ENCODE measurements around the gene KIAA2012.
A peak's percentile ranks its signal among the peaks of the same experiment; 100 is the strongest.
"Not testable (repeated sequence)": the region's sequence is repeated elsewhere in the genome, so short reads cannot be mapped to it uniquely, and the experiment has no call there.

The KIAA2012 gene

GRCh38 chr2:202121532-202122162 lies 48.6 kb downstream of the KIAA2012 start:
- DNase-seq: no peak

- DNase-seq: no peak
These were observed 49.1 kb downstream of the KIAA2012 start for GRCh38 chr2:202122163-202122540.

GRCh38 chr2:202122980-202123720 lies 50.1 kb downstream of the KIAA2012 start:
- no peak for DNase-seq

- no peak for DNase-seq
These were observed 51.2 kb downstream of the KIAA2012 start for GRCh38 chr2:202124286-202124685.

GRCh38 chr2:202127687-202128331 lies 54.8 kb downstream of the KIAA2012 start:
- DNase-seq: no peak

GRCh38 chr2:202129841-202130240 lies 56.8 kb downstream of the KIAA2012 start:
- DNase-seq: no peak

- DNase-seq: peak; percentile 76
These were observed 60.3 kb downstream of the KIAA2012 start for GRCh38 chr2:202133200-202133908.

GRCh38 chr2:202133909-202134265 lies 60.8 kb downstream of the KIAA2012 start:
- DNase-seq: peak; percentile 86

GRCh38 chr2:202135091-202135874 lies 62.2 kb downstream of the KIAA2012 start:
- DNase-seq: peak; percentile 100

- DNase-seq: not testable (repeated sequence)
These were observed 63.0 kb downstream of the KIAA2012 start for GRCh38 chr2:202136039-202136438.

GRCh38 chr2:202136526-202136925 lies 63.5 kb downstream of the KIAA2012 start:
- no peak for DNase-seq

- peak; percentile 73 for DNase-seq
These were observed 67.6 kb downstream of the KIAA2012 start for GRCh38 chr2:202140522-202141252.

- DNase-seq: no peak
These were observed 68.4 kb downstream of the KIAA2012 start for GRCh38 chr2:202141329-202141947.

GRCh38 chr2:202142540-202142939 lies 69.5 kb downstream of the KIAA2012 start:
- no peak for DNase-seq

GRCh38 chr2:202147775-202148174 lies 74.7 kb downstream of the KIAA2012 start:
- no peak for DNase-seq

- no peak for DNase-seq
These were observed 75.6 kb downstream of the KIAA2012 start for GRCh38 chr2:202148515-202149154.

GRCh38 chr2:202149155-202149762 lies 76.2 kb downstream of the KIAA2012 start:
- DNase-seq: peak; percentile 63

- DNase-seq: no peak
These were observed 76.9 kb downstream of the KIAA2012 start for GRCh38 chr2:202149936-202150335.

GRCh38 chr2:202152104-202152715 lies 79.2 kb downstream of the KIAA2012 start:
- DNase-seq: peak; percentile 95

- DNase-seq: no peak
These were observed 81.6 kb downstream of the KIAA2012 start for GRCh38 chr2:202154613-202155012.
